Anterior cingulate cortex (tissue), 58 donors: ENCODE data around the gene HMGXB3.

Source experiments
- DNase-seq, 58 donors: peaks; one replicate each; lab custom pipeline; 2025; lab: John Stamatoyannopoulos, UW

Gene HMGXB3

DNA sequence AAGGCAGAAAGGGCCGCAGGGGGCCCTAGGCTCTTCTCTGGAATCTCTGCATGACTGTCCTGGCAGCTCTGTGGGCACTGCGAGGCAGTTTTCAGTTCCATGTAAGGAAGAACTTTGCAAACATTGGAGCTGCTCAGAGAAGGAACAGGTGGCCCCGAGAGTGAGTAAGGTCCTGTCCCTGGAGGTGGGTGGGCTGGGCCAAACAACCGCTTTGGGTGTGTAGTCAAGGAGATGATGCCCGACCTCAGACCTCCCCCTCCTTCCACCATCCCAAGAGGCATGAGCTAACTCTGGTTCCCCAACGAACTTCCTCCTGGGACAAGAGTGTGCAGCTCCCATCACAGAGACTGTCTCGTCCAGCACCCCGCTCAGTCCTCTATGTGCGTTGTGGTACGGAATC is 65.3 kb downstream of the HMGXB3 start:
- DNase-seq, result no peak

DNA sequence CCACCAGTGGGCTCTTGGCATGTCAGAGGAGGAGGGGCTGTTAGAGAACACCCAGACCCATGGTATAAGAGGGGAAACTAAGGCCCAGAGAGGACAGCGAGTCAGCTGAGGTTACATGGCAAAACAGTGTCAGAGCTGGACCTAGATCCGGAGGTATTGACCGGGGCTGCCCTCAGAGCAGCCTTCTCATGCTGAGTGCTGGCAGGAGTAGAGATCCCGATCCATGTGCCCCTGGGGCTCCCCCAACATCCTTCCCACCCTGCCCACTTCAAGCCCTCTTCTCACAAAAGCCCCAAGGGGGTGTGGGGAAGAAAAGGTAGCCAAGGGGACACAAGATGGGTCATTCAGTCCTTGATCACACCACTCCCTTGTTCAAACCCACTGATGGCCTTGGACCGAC is 65.9 kb downstream of the HMGXB3 start:
- DNase-seq, result no peak

DNA sequence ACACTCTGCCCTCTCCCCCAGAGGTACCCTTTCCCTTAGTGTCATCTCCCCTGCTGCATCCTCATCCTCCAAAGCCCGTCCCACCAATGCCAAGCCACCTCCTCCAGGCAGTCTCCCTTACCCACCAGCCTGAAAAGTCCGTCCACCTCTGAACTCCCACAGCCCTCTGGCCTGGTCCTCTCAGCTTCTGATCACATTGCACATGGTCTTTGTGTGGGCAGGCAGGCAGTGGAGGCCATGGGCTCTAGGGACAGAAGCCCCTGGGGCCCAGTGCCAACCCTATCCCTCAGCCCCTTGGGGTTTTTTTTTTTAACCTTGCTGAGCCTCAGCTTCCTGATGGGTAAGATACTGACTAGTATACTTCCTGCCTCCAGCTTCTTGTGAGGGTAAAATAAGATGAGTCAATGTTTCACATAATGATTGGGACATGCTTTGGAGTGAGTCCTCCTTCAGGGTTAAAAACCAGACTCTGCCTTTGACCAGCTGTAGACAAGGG is 66.4 kb downstream of the HMGXB3 start:
- DNase-seq, result no peak

DNA sequence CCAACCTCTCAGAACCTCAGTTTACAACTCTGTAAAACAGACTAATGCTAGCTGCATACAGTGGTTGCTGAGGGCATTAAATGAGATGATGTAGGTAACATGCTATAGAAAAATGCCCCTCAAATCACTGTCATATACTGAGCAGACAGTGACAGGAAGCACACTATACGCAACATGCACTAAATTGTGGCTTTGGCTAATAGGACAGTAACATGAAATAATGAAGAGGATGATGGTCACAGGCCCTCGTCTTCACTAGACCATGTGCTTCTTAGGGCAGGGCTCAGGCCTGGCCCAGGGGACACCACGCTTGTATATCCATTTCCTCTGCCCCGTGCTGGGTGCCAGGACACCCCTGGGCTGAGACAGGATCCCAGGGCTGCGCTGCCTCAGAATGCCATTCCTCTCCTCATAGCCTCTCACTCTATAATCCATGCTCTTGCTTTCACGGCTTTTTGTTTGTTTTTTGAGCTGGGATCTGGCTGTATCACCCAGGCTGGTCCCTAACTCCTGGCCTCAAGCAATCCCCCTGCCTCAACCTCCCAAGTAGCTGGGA is 66.9 kb downstream of the HMGXB3 start:
- DNase-seq, result no peak

DNA sequence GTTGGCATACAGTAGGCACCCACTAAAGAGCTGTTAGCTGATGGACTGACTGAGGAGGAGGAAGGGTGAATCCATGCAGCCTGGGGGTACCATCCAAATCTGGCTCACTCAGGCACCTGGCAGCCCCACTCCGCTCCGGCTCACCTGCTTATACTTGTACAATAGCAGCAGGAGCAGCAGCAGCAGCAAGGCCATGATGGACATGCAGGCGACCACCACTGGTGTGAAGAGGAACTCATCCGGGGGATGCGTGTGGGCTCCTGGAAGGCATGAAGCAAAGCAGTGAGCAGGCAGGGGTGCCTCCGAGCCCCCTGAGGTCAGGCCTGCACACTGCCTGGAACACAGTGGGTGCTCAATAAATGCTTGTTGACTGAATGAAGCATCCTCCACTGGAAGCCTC is 67.5 kb downstream of the HMGXB3 start:
- no peak for DNase-seq

DNA sequence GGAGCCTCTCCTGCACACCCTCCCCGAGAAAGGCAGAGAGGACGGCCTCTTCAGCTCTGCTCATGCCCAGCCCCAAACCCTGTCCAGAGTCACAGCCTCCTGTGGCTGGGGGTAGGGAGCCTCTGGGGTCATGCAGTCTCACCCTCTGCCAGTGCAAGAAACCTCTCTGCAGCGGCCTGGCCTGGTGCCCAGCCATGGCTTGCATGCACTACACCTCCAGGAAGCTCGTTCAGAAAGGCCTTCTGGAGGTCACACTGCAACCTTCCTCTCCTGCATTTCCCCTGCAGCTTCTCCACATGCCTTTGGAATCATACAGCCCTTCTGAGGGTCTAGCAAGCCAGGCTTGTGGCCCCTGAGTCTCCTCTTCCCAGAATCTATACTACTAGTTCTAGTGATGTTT is 67.9 kb downstream of the HMGXB3 start:
- DNase-seq, result no peak

DNA sequence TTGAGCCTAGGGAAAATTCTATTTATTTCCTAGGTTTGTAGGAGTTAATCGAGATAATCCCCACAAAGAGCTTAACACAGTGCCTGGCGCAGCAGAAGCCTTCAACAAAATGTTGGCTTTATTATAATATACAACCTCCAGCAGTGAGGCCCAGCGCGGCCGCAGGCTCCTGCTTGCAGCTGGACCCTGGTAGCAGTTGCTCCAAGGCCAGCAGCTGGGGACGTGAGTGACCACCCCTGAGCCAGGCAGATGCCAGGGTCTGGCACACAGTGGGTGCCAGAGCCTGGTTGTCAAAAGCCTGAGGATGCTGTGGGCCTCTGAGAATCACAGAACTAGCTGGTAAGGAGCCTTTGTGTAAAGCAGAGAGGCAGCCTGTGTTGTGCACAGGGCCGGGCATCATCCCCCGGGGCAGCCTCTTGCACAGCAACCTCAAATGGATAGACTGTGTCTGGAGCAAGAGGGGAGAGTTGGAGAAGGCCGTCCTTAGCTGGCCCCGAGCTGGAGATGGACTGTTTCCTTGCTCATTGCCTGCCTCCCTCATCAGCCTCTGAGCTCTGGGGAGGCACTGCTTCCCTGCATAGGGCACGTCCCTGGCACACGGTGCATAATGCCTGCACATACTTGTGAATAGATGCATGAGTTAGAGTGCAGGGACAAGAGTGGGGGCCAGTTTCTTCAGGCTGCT is 68.6 kb downstream of the HMGXB3 start:
- DNase-seq, result no peak

DNA sequence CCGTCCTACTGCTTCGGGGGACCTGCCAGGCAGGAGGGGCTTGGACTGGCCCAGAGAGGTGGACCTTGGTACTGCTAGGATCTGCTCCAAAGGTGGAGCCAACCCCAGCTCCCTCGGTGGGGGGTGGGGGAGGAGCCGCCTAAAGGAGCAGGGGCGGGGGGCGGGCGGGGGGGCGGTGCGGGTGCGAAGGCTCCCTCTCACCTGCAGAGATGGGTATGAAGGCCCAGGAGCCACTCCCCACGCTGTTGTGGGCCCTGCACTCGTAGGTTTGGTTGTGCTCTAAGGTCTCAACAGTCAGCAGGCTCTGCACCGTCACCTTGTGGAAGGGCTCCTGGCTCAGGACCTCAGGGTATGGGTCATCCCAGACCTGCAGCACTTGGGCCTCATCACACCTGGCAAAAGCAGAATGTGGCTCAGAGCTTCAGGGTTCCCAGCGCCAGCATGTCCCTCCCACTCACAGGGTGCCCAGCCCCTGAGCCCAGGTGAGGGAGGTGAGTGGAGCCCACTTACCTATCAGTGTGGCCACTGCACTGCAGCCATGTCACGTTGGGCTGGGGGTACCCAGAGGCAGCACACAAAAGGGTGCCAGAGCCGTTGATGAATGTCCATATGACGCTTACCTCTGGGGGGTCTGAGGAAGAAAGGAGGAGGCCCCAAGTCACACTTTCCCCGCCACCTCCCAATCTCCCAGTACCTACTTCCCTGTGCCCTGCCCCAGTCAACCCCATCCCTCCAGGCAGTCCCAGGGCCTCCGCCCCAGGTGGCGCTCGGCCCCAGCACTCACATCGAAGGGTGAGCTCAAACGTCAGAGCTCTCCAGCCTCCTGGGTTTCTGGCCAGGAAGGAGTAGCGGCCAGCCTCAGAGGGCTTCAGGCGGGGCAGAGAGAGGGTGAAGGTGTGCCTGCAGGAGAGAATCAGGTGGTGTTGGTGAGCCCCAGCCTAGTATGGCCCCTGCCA is 69.4 kb downstream of the HMGXB3 start:
- DNase-seq, result no peak

DNA sequence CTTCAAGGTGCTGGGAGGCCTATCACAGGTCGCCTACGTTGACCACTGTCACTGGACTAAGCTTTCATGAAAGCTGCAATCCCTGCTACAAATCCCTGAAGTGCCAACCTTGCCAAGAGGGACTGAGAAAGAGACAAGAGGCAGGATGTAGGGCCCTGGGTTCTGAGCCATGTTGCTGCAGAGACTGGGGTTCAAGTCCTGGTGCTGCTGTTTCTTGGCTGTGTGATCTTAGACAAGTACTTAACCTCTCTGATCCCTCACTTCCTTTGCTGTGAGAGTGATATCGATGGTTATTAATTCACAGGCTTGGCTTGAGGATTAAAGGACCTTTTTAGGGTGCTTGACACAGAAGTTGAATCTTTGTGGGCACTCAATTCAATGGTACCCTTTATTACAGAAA is 70.3 kb downstream of the HMGXB3 start:
- no peak for DNase-seq

DNA sequence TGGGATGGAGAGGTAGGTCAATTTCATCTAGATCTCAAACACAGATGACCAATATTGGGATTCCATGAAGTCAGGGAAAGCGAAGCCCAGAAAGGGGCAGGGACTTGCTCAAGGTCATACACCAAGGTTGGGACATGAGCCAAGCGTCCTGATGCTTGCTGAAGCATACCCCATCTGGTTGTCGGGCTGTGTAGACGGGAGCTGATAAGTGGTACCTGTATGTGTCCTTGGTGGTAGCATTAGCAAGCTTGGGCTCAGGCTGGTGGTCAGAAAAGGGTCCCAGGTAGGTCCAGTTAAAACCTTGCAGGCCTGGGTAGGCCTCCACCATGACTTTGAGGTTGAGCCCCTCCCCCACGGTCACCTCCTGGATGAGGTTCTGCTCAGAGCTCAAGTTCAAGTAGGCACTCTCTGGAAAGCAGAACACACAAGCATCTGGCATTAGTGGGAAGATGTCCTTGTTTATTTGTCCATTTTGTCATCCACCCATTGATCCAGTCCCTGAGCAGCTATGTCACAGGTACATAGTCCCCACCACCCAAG is 72.6 kb downstream of the HMGXB3 start:
- no peak for DNase-seq

DNA sequence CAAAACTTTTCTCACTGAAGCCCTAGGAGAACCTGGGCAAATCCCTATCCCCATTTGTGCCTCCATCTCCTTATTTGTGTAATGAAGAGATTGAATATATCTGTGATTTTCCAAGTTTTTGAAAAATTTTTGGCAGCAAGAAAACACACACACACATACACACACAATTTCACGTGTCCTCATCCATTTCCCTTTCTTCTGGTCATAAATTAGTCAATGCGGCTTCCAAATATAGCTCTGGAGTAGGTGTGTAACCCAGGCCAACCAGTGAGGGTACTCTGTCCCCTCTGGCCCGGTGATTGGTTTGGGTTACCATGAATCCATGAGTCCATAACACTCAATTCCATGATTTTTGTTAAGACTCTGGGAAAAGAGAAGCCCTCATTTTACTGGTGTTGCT is 73.1 kb downstream of the HMGXB3 start:
- DNase-seq, result no peak

DNA sequence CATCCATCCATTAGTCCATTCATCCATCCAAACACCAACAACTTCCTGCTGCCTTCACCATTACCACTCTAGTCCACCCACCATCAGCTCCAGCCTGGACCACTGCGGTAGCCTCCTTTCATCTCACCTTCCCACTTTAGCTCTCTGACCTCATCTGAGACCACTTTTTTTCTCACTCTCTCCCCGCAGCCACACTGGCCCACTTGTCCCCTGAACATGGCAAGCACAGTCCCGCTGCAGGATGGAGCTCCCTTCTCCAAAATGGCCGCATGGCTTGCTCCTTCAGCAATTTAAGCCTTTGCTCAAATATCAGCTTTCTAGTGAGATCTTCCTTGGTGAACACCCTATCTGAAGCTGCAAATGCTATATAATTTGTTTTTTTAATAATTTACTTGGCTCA is 74.7 kb downstream of the HMGXB3 start:
- DNase-seq, result no peak

DNA sequence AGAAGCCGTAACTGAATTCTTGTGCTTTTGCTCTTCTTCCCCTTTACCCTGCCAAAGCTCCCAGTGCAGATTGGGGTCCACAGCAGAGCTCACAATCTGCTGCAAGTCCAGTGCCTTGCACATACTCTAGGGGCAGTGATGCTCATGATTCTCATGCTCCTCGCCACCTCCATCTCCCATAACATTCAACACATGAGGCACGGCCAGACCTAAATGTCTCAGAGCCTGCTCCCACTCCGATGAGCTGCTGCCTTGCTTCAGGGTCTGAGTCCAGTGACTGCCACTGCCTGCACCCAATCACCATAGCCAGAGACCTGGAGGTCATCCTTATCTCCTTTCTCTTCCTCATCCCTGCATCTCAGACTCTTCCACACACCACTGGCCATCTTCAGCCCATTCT is 75.3 kb downstream of the HMGXB3 start:
- DNase-seq, result no peak

DNA sequence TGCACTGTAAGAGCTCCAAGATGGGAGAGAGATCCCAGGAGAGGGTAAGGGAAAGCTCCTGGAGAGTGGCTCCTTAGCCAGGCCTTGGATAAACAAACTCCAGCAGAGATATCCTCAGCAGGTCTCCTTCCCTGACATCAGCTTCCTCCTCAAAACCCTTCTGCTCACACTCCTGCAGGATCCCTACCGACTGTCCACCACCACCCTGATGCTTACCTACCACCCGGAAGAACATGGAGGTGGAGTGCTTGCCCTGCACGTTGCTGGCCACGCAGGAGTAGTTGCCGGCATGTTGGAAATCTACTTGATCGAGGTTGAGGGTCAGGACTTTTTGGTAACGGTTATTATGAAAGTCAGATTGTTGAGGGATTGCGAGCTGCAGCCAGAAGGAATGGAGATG is 76.5 kb downstream of the HMGXB3 start:
- DNase-seq, result no peak

DNA sequence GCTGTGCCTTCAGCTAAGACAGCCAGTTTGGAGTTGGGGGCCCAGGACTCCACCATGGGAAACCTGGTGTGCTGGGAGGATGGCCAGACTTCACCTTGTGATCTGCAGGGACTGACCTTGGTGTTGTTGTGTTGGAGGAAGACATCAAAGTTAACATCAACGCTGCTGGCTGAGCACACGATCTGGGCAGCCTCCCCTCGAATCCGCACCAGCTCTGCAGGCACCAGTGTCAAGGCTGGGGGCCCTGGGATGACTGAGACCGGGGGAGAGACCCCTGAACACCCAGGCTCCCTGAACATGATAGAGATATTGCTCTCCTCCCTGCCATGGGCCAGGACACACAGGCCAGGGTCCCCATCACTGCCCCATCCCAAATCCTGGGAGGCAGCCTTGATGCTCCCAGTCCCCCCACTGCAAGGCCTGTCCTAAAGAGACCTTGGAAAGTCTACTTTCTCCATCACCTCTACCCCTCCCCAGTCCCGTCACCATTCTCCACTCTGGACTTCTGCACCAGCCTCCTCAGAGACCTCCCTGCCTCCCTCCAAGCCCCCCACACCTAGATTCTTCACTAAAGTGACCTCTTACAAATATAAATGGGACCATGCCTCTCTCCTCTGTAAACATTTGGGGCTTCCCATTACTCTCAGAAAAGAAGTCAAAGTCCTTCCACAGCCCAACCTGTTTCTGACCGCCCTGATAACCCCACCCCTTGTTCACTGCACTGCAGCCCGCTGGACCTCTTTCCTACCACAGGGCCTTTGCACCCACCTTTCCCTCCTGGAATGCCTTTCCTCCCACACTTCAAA is 77.7 kb downstream of the HMGXB3 start:
- no peak for DNase-seq

DNA sequence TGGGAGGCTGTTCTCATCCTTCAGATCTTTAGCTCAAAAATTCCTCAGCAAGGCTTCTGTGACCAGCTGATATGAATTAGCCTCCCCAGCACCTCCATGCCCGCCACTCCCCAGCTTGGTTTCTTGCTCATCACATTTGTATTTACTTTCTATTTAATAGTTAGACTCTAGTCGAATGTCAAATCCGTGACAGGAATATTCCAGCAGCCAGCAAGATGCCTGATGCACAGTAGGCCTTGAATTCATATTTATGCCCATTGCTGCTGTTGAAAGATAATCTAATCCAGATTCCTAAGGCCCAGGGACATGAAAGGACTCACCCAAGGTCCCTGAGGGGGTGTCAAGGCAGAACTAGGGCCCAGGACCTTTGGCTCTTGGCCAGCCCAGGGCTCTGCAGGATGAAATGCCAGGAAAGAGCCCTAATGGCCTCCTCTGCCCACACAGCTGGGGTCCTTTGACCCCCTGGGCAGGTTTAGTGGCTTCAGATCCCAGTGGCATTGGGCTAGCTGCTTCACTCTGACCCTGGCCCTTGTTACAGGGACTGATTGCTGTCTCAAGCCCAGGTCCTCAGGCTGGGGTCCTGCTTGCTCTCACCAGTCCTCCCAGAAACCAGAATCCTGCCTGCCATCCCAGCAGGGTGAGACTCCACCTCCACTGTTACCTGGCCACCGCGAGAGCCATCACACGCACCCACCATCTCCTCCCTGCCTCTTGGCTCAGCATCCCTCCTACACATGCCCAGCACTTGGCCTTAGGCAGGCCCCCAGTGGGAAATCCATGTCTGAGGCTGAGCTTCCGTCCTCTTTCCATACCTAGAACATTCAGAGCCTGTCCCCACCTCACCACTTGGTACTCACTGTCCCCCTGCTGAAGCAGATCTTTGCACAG is 78.5 kb downstream of the HMGXB3 start:
- DNase-seq, result no peak

DNA sequence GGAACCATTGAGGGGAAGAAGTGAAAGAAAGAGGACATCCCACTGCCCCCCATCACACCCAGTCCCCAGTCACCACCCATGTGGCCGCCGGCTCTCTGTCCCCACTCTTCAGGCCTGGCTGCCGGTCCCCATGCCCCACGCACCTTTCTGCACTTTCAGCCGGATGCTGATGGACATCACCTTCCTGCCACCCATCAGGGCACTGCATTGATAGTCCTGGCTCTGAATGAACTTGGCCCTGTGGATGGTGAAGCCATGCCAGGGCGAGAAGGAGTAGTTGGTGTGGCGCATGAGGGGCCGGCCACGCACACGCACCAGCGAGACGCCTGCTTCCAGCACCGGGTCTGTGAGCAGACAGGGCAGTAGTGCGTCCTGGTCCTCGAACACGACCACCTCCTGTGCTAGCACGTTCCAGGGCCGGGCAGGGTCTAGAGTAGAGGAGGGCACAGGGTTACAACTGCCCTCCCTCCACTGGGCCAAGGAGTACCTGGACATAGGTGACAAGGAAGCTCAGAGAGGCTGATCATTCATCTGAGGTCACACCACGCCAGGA is 79.4 kb downstream of the HMGXB3 start:
- DNase-seq, result no peak

DNA sequence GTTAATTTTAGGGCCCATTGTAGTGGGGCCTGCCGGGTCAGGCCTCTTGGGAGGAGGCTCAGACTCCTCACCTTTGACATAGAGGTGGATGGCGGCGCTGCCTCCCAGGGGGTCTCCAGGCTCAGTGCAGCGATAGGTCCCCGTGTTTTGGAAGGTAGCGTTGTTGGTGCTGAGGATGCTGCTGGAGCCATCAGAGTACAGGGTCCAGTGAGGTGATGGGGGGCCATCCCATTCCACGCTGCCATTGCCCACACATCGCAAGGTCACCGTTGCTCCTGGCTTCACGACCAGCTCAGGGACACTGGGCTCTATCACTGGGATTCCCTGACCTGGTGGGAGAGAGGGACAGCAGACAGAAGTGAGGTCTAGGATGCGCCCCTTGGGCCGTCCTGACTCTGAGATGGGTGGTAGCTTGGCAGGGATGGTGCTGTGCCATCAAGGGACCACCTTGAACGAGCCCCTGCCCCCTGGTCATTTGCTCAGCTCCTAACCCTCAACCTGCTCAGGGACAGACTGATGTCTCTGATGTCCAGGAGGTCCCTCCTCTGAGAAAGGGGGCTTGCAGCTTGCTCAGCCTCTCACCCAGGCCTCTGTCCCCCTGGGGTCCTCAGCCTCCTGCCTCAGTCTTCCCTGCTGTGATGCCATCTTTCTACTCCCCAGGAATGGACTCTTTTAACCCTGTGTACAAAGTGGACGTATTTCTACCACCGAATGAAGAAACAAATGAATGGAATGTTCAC is 80.3 kb downstream of the HMGXB3 start:
- no peak for DNase-seq
